ENCODE data around the gene DOK3.

DNA sequence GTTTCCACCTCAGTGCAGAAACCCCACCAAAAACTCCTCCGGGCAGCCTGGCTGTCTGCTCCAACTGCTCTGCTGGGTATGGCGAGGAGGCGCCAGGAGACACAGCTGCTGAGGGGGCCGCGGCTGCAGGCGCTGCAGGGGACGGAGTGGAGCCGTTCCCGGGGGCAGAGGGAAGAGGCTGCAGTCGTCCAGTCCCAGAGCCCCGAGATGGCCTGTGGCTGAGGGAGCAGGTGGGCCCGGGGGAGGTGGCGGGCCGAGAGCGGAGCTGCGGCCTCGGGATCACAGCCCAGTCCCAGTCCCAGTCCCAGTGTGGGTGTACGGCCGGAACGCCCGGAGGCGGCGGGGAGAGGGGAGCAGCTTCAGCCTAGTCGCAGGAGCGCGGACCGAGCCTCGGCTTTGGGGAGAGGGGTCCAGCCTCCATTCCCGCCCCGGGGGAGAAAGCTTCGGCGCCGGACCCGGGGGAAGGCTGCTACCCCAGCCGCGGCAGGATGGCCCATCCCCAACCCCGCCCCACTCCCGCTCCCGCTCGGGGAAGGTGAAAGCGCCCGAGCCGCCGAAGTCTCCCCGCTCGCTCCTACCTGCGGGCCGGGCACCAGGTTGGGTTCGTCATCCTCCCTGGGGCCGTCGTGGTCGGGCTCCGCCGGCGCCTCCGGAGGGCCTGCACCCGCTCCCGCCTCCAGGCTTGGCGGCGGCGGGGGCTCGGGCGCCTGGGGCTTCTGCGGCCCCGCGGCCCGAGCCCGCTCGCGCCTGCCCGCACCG, 44.2 kb upstream of the DOK3 start:
- TF ChIP-seq, protein P1, sequence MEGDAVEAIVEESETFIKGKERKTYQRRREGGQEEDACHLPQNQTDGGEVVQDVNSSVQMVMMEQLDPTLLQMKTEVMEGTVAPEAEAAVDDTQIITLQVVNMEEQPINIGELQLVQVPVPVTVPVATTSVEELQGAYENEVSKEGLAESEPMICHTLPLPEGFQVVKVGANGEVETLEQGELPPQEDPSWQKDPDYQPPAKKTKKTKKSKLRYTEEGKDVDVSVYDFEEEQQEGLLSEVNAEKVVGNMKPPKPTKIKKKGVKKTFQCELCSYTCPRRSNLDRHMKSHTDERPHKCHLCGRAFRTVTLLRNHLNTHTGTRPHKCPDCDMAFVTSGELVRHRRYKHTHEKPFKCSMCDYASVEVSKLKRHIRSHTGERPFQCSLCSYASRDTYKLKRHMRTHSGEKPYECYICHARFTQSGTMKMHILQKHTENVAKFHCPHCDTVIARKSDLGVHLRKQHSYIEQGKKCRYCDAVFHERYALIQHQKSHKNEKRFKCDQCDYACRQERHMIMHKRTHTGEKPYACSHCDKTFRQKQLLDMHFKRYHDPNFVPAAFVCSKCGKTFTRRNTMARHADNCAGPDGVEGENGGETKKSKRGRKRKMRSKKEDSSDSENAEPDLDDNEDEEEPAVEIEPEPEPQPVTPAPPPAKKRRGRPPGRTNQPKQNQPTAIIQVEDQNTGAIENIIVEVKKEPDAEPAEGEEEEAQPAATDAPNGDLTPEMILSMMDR (IDR thresholded peaks at IDR 0.05): no peak
- no peak for TF ChIP-seq POLR2A (IDR thresholded peaks at IDR 0.05)
- no peak for TF ChIP-seq POLR2AphosphoS5 (IDR thresholded peaks at IDR 0.05)
